H1 (cell line): ENCODE measurements around the gene ABCB10. TPM values are rescaled to one million over a fixed set of nuclear protein-coding genes. Genes with fewer than 3 reads are reported as not detected.

ENCODE experiments used
- EZH2 ChIP-seq: fragments of 200-600 bp; sonication (generic); IDR thresholded peaks from 2 replicates; pipeline ENCODE4 v1.7.1; 2012; ENCODE audit warnings: low read depth, mild to moderate bottlenecking, moderate library complexity, low read length, inconsistent platforms; ENCODE audit not compliant: severe bottlenecking
- KDM1A ChIP-seq: fragments of 200-600, 300-600 bp; sonication (generic); IDR thresholded peaks from 2 replicates; pipeline ENCODE4 v1.7.1; 2016; ENCODE audit warnings: mild to moderate bottlenecking, low read length, borderline replicate concordance
- KDM4A ChIP-seq: IDR thresholded peaks from one replicate; pipeline ENCODE4 v1.7.1; 2012; ENCODE audit warnings: low read depth, mild to moderate bottlenecking, moderate library complexity, low read length, inconsistent platforms; ENCODE audit not compliant: severe bottlenecking
- polyA plus RNA-seq, 7 experiments: library from polyadenylated mRNA; depleted of rRNA in 3 of 7; stranded (reverse) in 5 of 7; unstranded in 2 of 7; fragments of >200 nt in 5 of 7; fragments of 200-250 nt in 2 of 7; gene quantifications; 1 replicate in 5 of 7; 2 replicates in 1 of 7; 4 replicates in 1 of 7; pipeline versions ENCODE4 v1.2.1 to v1.2.3, GENCODE V29; 2011 to 2013; ENCODE audit warnings: missing spikeins in 2 of 7, mixed read lengths in 2 of 7
- total RNA-seq: library from RNA; stranded (reverse); fragmentation: NEBNext Ultra II Directional; extraction: Animal tissue kit (Norgen Biotek cat#: 25700); gene quantifications from 2 replicates; pipeline ENCODE4 v1.2.1, GENCODE V29; 2021

Gene ABCB10
- total and polyA plus RNA-seq, 2 of the 8 experiments (the other 6 are each of a cell fraction or from before 2014, with no cell fraction given) = 3.6 to 11.9 TPM

DNA sequence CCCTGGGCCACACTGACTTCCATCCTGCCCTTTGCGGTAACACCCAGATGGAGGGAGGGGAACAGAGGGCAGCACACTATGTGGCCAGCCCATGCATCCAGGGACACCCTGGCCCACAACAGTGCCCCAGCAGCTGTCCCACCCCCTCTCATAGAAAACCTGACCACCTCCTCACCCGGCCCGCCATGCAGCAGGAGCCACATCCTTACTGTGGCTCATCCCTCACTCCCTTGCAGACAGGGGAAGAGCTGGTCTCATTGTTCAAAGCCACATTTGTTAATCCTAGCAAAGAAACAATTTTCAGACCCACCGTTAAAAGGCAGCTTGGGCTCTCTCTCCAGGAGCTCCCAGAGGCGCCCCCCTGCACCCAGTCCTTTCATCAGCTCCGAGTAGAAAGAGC lies 27.2 kb downstream of the ABCB10 start (continued):
- no peak for TF ChIP-seq KDM1A
- TF ChIP-seq KDM4A = no peak
- no peak for TF ChIP-seq EZH2
